OCI-LY3 (cell line): Measurements from ENCODE around the gene DDI2.
A peak's percentile ranks its signal among the peaks of the same experiment; 100 is the strongest.

Experiments used
- H2AFZ ChIP-seq: fragments of 200-600, 300-600 bp; shearing (Covaris generic); 2 replicates; pipeline ENCODE4 v1.6.0; 2014; ENCODE audit warnings: antibody characterized with exemption, low read depth, low read length
- H3K27ac ChIP-seq: fragments of 200-600, 300-600 bp; sonication (generic); 2 replicates; pipeline ENCODE4 v1.5.1; 2014; ENCODE audit warnings: mild to moderate bottlenecking, low read length, moderate library complexity, mixed read lengths
- H3K27me3 ChIP-seq: fragments of 200-600, 300-600 bp; sonication (generic); 2 replicates; pipeline ENCODE4 v1.6.1; 2014; ENCODE audit warnings: low read depth, low read length, mixed read lengths
- H3K36me3 ChIP-seq: fragments of 200-600, 300-600 bp; sonication (generic); replicated peaks from 2 replicates; pipeline ENCODE3; 2014; ENCODE audit warnings: low read depth, low read length, mixed read lengths
- H3K4me1 ChIP-seq: fragments of 300-600, 200-600 bp; sonication (generic); 2 replicates; pipeline ENCODE4 v1.6.1; 2014; ENCODE audit warnings: low read length, mixed read lengths
- H3K4me2 ChIP-seq: fragments of 200-600, 300-600 bp; sonication (generic); 2 replicates; pipeline ENCODE4 v1.6.1; 2014; ENCODE audit warnings: low read length, mixed read lengths
- H3K4me3 ChIP-seq: fragments of 300-600, 200-600 bp; sonication (generic); 2 replicates; pipeline ENCODE4 v1.5.1; 2014; ENCODE audit warnings: antibody characterized with exemption, mild to moderate bottlenecking, low read length, moderate library complexity
- H3K79me2 ChIP-seq: fragments of 300-600, 200-600 bp; shearing (Covaris generic); 2 replicates; pipeline ENCODE4 v1.6.1; 2014; ENCODE audit warnings: mild to moderate bottlenecking, low read length, mixed read lengths
- H3K9ac ChIP-seq: fragments of 300-600, 200-600 bp; shearing (Covaris generic); 2 replicates; pipeline ENCODE4 v1.6.0; 2014; ENCODE audit warnings: mild to moderate bottlenecking, low read length, moderate library complexity
- H3K9me3 ChIP-seq: fragments of 200-600, 300-600 bp; shearing (Covaris generic); 2 replicates; pipeline ENCODE4 v1.6.1; 2014; ENCODE audit warnings: low read length, mixed read lengths; ENCODE audit not compliant: insufficient read depth
- H4K20me1 ChIP-seq: fragments of 200-600, 300-600 bp; sonication (generic); 2 replicates; pipeline ENCODE4 v1.6.1; 2016; ENCODE audit warnings: low read length, mixed read lengths; ENCODE audit not compliant: insufficient read depth
- EZH2phosphoT487 ChIP-seq: fragments of 200-600 bp; shearing (Covaris generic); IDR thresholded peaks from 2 replicates; pipeline ENCODE4 v1.6.1; 2018; ENCODE audit warnings: antibody characterized with exemption, mixed run types, low read depth
- TF ChIP-seq, protein P1 (sequence below): fragments of 200-600, 300-600 bp; sonication (generic); IDR thresholded peaks from 2 replicates; pipeline ENCODE4 v1.5.1; 2014; ENCODE audit warnings: antibody characterized with exemption, low read length, low read depth

The DDI2 gene

DNA sequence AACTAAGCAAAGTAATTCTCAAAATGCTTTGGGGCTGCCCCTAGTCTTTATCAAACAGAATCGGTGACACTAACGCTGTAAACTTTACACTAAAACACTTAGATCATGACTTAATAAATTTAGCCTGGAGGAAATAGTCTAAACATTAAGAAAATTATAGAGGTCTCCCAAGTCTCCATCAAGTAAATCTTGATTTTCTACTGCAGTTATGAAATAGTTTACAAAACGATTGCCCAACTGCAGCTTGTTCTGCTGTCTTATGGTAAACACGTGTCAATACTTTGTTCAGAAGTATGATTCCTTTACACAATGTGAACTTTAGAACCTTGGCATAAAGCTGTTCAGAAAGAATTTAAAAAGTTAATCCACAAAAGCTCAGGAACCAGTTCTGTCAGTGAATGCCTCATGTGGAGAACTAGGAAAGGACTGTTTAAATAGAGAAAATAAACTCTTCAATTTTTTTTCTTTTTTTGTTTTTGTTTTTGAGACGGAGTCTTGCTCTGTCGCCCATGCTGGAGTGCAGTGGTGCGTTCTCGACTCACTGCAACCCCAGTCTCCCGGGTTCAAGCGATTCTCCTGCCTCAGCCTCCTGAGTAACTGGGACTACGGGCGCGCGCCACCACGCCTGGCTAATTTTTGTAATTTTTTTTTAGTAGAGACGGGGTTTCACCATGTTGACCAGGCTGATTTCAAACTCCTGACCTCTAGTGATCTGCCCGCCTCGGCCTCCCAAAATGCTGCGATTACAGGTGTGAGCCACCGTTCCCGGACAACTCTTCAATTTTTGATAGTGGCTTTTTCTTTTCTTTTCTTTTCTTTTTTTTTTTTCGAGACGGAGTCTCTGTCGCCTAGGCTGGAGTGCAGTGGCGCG lies 1.6 kb downstream of the DDI2 start:
- TF ChIP-seq, protein P1, sequence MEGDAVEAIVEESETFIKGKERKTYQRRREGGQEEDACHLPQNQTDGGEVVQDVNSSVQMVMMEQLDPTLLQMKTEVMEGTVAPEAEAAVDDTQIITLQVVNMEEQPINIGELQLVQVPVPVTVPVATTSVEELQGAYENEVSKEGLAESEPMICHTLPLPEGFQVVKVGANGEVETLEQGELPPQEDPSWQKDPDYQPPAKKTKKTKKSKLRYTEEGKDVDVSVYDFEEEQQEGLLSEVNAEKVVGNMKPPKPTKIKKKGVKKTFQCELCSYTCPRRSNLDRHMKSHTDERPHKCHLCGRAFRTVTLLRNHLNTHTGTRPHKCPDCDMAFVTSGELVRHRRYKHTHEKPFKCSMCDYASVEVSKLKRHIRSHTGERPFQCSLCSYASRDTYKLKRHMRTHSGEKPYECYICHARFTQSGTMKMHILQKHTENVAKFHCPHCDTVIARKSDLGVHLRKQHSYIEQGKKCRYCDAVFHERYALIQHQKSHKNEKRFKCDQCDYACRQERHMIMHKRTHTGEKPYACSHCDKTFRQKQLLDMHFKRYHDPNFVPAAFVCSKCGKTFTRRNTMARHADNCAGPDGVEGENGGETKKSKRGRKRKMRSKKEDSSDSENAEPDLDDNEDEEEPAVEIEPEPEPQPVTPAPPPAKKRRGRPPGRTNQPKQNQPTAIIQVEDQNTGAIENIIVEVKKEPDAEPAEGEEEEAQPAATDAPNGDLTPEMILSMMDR = no peak
- TF ChIP-seq EZH2phosphoT487 = no peak
- peak overlapping the region; percentile 97 for H3K9ac ChIP-seq
- peaks cover 9% of the 10 kb centered on the region for H3K36me3 ChIP-seq
- peaks cover 52% of the 10 kb centered on the region for H4K20me1 ChIP-seq
- peaks cover 29% of the 10 kb centered on the region for H3K4me1 ChIP-seq
- H3K79me2 ChIP-seq = peaks cover 66% of the 10 kb centered on the region
- H3K27me3 ChIP-seq = no peaks in the 10 kb centered on the region
- peak overlapping the region; percentile 96 for H3K27ac ChIP-seq
- H3K4me2 ChIP-seq = peak overlapping the region; percentile 90
- H3K9me3 ChIP-seq = no peaks in the 10 kb centered on the region
- no peak overlapping the region for H2AFZ ChIP-seq
- H3K4me3 ChIP-seq = peak overlapping the region; percentile 97

DNA sequence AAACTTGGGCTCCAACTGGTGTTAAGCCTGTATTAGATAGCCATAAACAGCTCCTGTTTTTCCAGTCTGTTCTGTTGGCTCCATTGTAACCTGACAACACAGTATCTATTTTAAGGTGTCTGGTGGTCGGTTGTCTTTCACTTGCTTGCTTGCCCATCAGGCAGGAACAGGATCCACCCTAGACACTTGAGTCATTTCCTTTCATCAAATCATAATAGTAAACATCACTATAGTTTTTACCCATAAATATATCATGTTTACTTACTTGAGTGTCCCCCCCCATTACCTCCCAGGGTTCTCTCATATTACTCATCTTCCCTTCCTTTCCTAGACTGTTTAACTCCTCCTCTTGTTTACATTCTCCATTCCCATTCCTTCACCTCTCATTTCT lies 2.9 kb downstream of the DDI2 start:
- H3K4me2 ChIP-seq = peak overlapping the region; percentile 56
- H3K79me2 ChIP-seq = peaks cover 79% of the 10 kb centered on the region
- H3K4me1 ChIP-seq = peaks cover 35% of the 10 kb centered on the region
- TF ChIP-seq, protein P1 = no peak
- TF ChIP-seq EZH2phosphoT487 = no peak
- H3K9me3 ChIP-seq = no peaks in the 10 kb centered on the region
- H3K27ac ChIP-seq = no peak overlapping the region
- H3K36me3 ChIP-seq = peaks cover 12% of the 10 kb centered on the region
- H2AFZ ChIP-seq = no peak overlapping the region
- H3K4me3 ChIP-seq = peak overlapping the region; percentile 31; the same call in 1 of the 2 replicates
- H3K9ac ChIP-seq = no peak overlapping the region
- H4K20me1 ChIP-seq = peaks cover 65% of the 10 kb centered on the region
- H3K27me3 ChIP-seq = no peaks in the 10 kb centered on the region

DNA sequence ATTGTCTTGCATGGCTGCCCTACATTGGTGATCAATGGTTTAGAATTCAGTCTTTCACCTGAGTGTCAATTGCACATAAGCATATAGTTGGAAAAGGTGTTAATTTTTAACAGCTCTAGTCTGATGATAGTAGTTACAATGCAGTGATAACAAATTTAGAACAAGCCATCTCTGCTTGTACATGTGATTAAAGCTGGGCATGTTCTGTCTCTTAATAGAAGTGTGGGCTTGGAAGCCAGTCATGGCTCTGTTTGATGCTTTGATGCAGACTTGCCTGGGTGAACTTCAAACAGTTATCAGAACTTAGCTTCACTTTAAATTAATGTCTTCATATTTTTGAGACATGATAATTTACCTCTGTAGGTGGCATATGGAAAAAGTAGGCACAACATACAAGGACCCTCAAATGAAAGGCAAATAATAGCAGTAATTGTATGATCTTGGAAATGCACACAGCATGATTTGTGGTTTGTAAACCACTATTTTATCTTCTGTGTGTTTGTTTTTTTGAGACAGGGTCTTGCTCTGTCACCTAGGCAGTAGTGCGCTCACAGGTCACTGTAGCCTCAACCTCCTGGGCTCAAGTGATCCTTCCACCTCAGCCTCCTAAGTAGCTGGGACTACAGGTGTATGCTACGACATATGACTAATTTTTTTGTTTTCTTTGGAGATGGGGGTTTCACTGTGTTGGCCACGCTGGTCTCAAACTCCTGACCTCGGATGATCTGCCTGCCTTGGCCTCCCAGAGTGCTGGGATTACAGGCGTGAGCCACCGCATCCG lies 3.8 kb downstream of the DDI2 start:
- Histone ChIP-seq H4K20me1 (peaks cover 75% of the 10 kb centered on the region), H3K36me3 (peaks cover 13% of the 10 kb centered on the region), H3K9me3 (no peaks in the 10 kb centered on the region), H3K4me1 (peaks cover 44% of the 10 kb centered on the region), H3K79me2 (peaks cover 88% of the 10 kb centered on the region), H3K4me2 (peak overlapping the region; percentile 56; the same call in 1 of the 2 replicates), H2AFZ (no peak overlapping the region), H3K4me3 (no peak overlapping the region), H3K9ac (no peak overlapping the region), H3K27ac (no peak overlapping the region), H3K27me3 (no peaks in the 10 kb centered on the region)
- TF ChIP-seq EZH2phosphoT487 = no peak
- TF ChIP-seq, protein P1 = no peak

DNA sequence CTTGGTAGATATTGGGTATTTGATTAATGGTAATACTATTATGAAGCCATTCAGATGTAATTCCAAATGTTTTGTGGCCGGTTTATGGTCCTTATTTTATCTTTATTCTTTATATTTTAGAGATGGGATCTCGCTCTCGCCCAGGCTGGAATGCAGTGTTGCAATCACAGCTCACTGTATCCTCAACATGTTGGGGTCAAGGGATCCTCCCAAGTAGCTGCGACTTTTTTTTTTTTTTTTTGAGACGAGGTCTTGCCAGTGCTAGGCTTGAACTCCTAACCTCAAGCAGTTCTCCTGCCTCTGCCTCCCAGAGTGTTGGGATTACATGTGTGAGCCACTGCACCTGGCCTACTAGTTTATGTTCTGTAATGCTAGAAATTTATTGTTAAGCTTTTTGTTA lies 4.7 kb downstream of the DDI2 start:
- Histone ChIP-seq H4K20me1 (peaks cover 83% of the 10 kb centered on the region), H3K4me3 (no peak overlapping the region), H3K27me3 (no peaks in the 10 kb centered on the region), H3K4me2 (no peak overlapping the region), H3K4me1 (peaks cover 48% of the 10 kb centered on the region), H3K79me2 (peaks cover 97% of the 10 kb centered on the region), H3K36me3 (peaks cover 19% of the 10 kb centered on the region), H3K9ac (no peak overlapping the region), H3K9me3 (no peaks in the 10 kb centered on the region), H3K27ac (no peak overlapping the region), H2AFZ (no peak overlapping the region)
- TF ChIP-seq EZH2phosphoT487 = no peak
- TF ChIP-seq, protein P1 = no peak
